Endothelial cell of umbilical vein (primary cell): ENCODE measurements around the gene WRAP73.

Experiments used
- CTCF ChIP-seq, 2 donors: IDR thresholded peaks; 1 replicate in 1 of 2; 2 replicates in 1 of 2; pipeline ENCODE4 v1.5.1; 2011; ENCODE audit warnings: low read length in 2 of 2, mild to moderate bottlenecking in 2 of 2, moderate library complexity in 2 of 2, control low read depth in 1 of 2, inconsistent platforms in 1 of 2, low read depth in 1 of 2; ENCODE audit not compliant: insufficient read depth in 1 of 2; ENCODE audit errors: extremely low read depth in 1 of 2
- POLR2A ChIP-seq: IDR thresholded peaks from 2 replicates; pipeline ENCODE4 v1.6.1; 2012; ENCODE audit warnings: low read depth, mild to moderate bottlenecking, control low read depth, low read length

DNA sequence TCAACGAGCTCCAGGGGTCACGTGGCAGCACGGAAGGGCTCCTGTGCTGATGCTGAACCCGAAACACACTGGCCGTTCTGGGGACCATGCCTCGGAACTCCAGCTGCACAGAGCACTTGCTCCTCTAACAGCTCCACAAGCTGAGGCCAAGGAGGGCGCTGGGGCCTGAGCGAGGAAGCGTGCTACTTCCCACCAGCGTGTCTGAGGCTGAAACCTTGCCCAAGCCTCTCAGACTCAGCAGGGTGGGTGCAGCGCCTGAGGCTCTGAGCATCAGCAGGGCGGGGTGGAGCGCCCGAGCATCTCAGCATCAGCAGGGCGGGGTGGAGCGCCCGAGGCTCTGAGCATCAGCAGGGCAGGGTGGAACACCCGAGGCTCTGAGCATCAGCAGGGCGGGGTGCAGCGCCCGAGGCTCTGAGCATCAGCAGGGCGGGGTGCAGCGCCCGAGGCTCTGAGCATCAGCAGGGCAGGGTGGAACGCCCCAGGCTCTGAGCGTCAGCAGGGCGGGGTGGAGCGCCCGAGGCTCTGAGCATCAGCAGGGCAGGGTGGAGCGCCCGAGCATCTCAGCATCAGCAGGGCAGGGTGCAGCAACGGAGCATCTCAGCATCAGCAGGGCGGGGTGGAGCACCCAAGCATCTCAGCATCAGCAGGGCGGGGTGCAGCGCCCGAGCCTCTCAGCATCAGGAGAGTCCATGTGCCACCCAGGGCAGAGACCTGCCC is 9.6 kb downstream of the WRAP73 start:
- TF ChIP-seq POLR2A (no peak), CTCF (IDR thresholded peaks at IDR 0.05; ENCODE audit: extremely low read depth in 1 of 2, insufficient read depth in 1 of 2, low read depth in 1 of 2, low read length in 2 of 2) (no peak)
